HCT116 (cell line): ENCODE data around the gene AKR1C4. TPM values are rescaled to one million over a fixed set of nuclear protein-coding genes. Genes with fewer than 3 reads are reported as not detected.
"Not testable (repeated sequence)": the region's sequence is repeated elsewhere in the genome, so short reads cannot be mapped to it uniquely, and the experiment has no call there.

ENCODE experiments used
- ATAC-seq: fragments of 200-7000 bp; cut with Tn5 transposase; 2 replicates; pipeline ENCODE4 v1.9.1; 2020; ENCODE audit warnings: mild to moderate bottlenecking, moderate library complexity
- BruUV-seq: library from RNA; stranded (reverse); fragments of 400-500 nt; replicated peaks from 2 replicates; lab custom pipeline; 2021; lab: Mats Ljungman, UMichigan
- CTCF ChIA-PET: fragments of 300-600 bp; sonication (Branson Sonifier 250); formaldehyde crosslinking; loops from one replicate; lab custom pipeline; 2021; ENCODE audit warnings: antibody characterized with exemption; lab: Charles Lee
- POLR2A ChIA-PET: fragments of 300-600, 350-600 bp; sonication (Branson Sonifier 250); formaldehyde crosslinking; loops from one replicate; lab custom pipeline; 2021; ENCODE audit warnings: antibody characterized with exemption; lab: Charles Lee
- RAD21 ChIA-PET, 2 experiments: fragments of 300-600 bp; sonication (Branson Sonifier 250); formaldehyde crosslinking; loops; one replicate each; lab custom pipeline; 2023; ENCODE audit warnings: low total read pairs in 2 of 2; ENCODE audit not compliant: uncharacterized antibody in 2 of 2, unreplicated experiment in 2 of 2, low non-redundant PET in 1 of 2; lab: Charles Lee
- DNase-seq: peaks from one replicate; pipeline ENCODE4 v3.0.0-alpha.2; 2010; ENCODE audit warnings: low read depth, low spot score
- H2AFZ ChIP-seq: fragments of 200-600 bp; shearing (Covaris generic), sonication (generic); 2 replicates; pipeline ENCODE4 v1.6.1; 2017; ENCODE audit warnings: low read depth, mixed run types, mixed read lengths, antibody characterized with exemption, low read length; ENCODE audit not compliant: poor library complexity, severe bottlenecking
- H3K27ac ChIP-seq: 2 replicates; pipeline ENCODE4 v1.5.1; 2012; ENCODE audit warnings: low read depth, low read length
- H3K27me3 ChIP-seq: fragments of 200-600 bp; sonication (generic); 2 replicates; pipeline ENCODE4 v1.6.1; 2016; ENCODE audit warnings: mixed run types, low read length, mixed read lengths; ENCODE audit not compliant: insufficient read depth
- H3K36me3 ChIP-seq, 2 experiments: fragments of 200-500 bp in 1 of 2; fragments of 200-600 bp in 1 of 2; sonication (Bioruptor generic) in 1 of 2; sonication (generic) in 1 of 2; 2 replicates each; pipeline versions ENCODE4 v1.5.1 to v1.6.1; 2014 to 2016; ENCODE audit warnings: low read length in 2 of 2, inconsistent platforms in 1 of 2, mixed read lengths in 1 of 2, mixed run types in 1 of 2; ENCODE audit not compliant: insufficient read depth in 2 of 2, control insufficient read depth in 1 of 2
- H3K4me1 ChIP-seq, 2 experiments: fragments of 200-600 bp in 1 of 2; sonication (generic) in 1 of 2; 2 replicates each; pipeline versions ENCODE4 v1.5.1 to v1.6.1; 2012 to 2017; ENCODE audit warnings: low read length in 2 of 2, inconsistent platforms in 1 of 2, mild to moderate bottlenecking in 1 of 2, mixed read lengths in 1 of 2, mixed run types in 1 of 2, moderate library complexity in 1 of 2; ENCODE audit not compliant: insufficient read depth in 2 of 2, control insufficient read depth in 1 of 2
- H3K4me2 ChIP-seq: fragments of 200-600 bp; sonication (generic); 2 replicates; pipeline ENCODE4 v1.6.1; 2017; ENCODE audit warnings: mixed run types, low read length, mixed read lengths
- H3K4me3 ChIP-seq, 2 experiments: fragments of 200-600 bp in 1 of 2; sonication (generic) in 1 of 2; replicated peaks in 1 of 2; 2 replicates each; pipeline ENCODE4 v1.5.1; 2011 to 2016; ENCODE audit warnings: low read length in 2 of 2, control low read depth in 1 of 2, low read depth in 1 of 2, mild to moderate bottlenecking in 1 of 2, mixed read lengths in 1 of 2, mixed run types in 1 of 2
- H3K79me2 ChIP-seq: fragments of 200-600 bp; sonication (generic); 2 replicates; pipeline ENCODE4 v1.6.1; 2017; ENCODE audit warnings: mild to moderate bottlenecking, mixed run types, low read length, moderate library complexity, mixed read lengths; ENCODE audit not compliant: insufficient read depth
- H3K9ac ChIP-seq: fragments of 200-600 bp; sonication (generic); 2 replicates; pipeline ENCODE4 v1.6.1; 2016; ENCODE audit warnings: low read length, mixed read lengths
- H3K9me2 ChIP-seq: fragments of 200-600 bp; sonication (generic), shearing (Covaris generic); 2 replicates; pipeline ENCODE4 v1.6.1; 2017; ENCODE audit warnings: mixed run types, mild to moderate bottlenecking, moderate library complexity; ENCODE audit not compliant: insufficient read depth
- H3K9me3 ChIP-seq, 2 experiments: fragments of 200-500 bp in 1 of 2; fragments of 200-600 bp in 1 of 2; sonication (Bioruptor generic) in 1 of 2; sonication (generic) in 1 of 2; 2 replicates each; pipeline ENCODE4 v1.6.1; 2014 to 2017; ENCODE audit warnings: low read length in 2 of 2, mixed read lengths in 2 of 2, inconsistent platforms in 1 of 2, low read depth in 1 of 2, mild to moderate bottlenecking in 1 of 2, mixed run types in 1 of 2, moderate library complexity in 1 of 2; ENCODE audit not compliant: control insufficient read depth in 1 of 2, insufficient read depth in 1 of 2
- H4K20me1 ChIP-seq: fragments of 200-600 bp; sonication (generic), shearing (Covaris generic); 2 replicates; pipeline ENCODE4 v1.6.1; 2017; ENCODE audit warnings: mixed run types, mild to moderate bottlenecking, moderate library complexity; ENCODE audit not compliant: insufficient read depth
- CEBPB ChIP-seq: IDR thresholded peaks from 2 replicates; pipeline ENCODE4 v1.6.1; 2012; ENCODE audit warnings: low read depth
- EGR1 ChIP-seq: IDR thresholded peaks from 2 replicates; pipeline ENCODE4 v1.6.1; 2012; ENCODE audit warnings: low read depth
- POLR2AphosphoS5 ChIP-seq: IDR thresholded peaks from 2 replicates; pipeline ENCODE4 v1.6.1; 2011; ENCODE audit warnings: mild to moderate bottlenecking, low read depth, low read length, moderate library complexity
- SRF ChIP-seq: IDR thresholded peaks from 2 replicates; pipeline ENCODE4 v1.6.1; 2012; ENCODE audit warnings: low read depth
- TCF7L2 ChIP-seq: IDR thresholded peaks from 2 replicates; pipeline ENCODE4 v1.7.0; 2011; ENCODE audit warnings: borderline replicate concordance, inconsistent platforms; ENCODE audit not compliant: insufficient read depth, insufficient read length; ENCODE audit errors: extremely low read depth
- YY1 ChIP-seq: IDR thresholded peaks from 2 replicates; pipeline ENCODE4 v1.6.1; 2011; ENCODE audit warnings: low read length, low read depth, moderate library complexity, mild to moderate bottlenecking; ENCODE audit not compliant: insufficient replicate concordance; ENCODE audit errors: extremely low read depth
- ZFX ChIP-seq: fragments of 450-650 bp; IDR thresholded peaks from 2 replicates; pipeline ENCODE4 v1.6.1; 2017
- intact Hi-C: fragments of 100-400 bp; cut with micrococcal nuclease; formaldehyde crosslinking; loops from 2 replicates; pipeline ENCODE4 v1.10.0; 2022
- total RNA-seq: library from RNA; stranded (reverse); gene quantifications from one replicate; pipeline ENCODE4 v1.2.1, GENCODE V29; 2021; ENCODE audit not compliant: unreplicated experiment
- TF ChIP-seq, protein P1 (sequence below): IDR thresholded peaks from 2 replicates; pipeline ENCODE4 v1.6.1; 2011; ENCODE audit warnings: mild to moderate bottlenecking, low read length, moderate library complexity; ENCODE audit not compliant: insufficient replicate concordance; ENCODE audit errors: extremely low read depth

AKR1C4 gene
- total RNA-seq, 1 experiment from 2014 or later: not detected

GRCh38 chr10:5219262-5219661, 22.6 kb downstream of the AKR1C4 start:
- Histone ChIP-seq H3K9me3 (no peaks in the 10 kb centered on the region), H3K4me2 (no peak overlapping the region), H3K27me3 (no peaks in the 10 kb centered on the region), H3K9me2 (no peaks in the 10 kb centered on the region), H2AFZ (no peak overlapping the region), H3K36me3 (no peaks in the 10 kb centered on the region), H3K4me1 (no peaks in the 10 kb centered on the region), H4K20me1 (no peaks in the 10 kb centered on the region), H3K4me3 (no peak overlapping the region), H3K79me2 (no peaks in the 10 kb centered on the region), H3K27ac (no peak overlapping the region), H3K9ac (no peak overlapping the region)
- CTCF ChIA-PET: no interaction called here
- ATAC-seq (no peak), DNase-seq (no peak)
- no TSS peak for BruUV-seq
- RAD21 ChIA-PET: no interaction called here
- TF ChIP-seq POLR2AphosphoS5 (no peak), YY1 (no peak), CEBPB (no peak), SRF (no peak), EGR1 (no peak), TCF7L2 (no peak), ZFX (no peak)
- TF ChIP-seq, protein P1, sequence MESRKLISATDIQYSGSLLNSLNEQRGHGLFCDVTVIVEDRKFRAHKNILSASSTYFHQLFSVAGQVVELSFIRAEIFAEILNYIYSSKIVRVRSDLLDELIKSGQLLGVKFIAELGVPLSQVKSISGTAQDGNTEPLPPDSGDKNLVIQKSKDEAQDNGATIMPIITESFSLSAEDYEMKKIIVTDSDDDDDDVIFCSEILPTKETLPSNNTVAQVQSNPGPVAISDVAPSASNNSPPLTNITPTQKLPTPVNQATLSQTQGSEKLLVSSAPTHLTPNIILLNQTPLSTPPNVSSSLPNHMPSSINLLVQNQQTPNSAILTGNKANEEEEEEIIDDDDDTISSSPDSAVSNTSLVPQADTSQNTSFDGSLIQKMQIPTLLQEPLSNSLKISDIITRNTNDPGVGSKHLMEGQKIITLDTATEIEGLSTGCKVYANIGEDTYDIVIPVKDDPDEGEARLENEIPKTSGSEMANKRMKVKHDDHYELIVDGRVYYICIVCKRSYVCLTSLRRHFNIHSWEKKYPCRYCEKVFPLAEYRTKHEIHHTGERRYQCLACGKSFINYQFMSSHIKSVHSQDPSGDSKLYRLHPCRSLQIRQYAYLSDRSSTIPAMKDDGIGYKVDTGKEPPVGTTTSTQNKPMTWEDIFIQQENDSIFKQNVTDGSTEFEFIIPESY: no peak
- intact Hi-C loops: no loop called here
- POLR2A ChIA-PET: no interaction called here

DNA sequence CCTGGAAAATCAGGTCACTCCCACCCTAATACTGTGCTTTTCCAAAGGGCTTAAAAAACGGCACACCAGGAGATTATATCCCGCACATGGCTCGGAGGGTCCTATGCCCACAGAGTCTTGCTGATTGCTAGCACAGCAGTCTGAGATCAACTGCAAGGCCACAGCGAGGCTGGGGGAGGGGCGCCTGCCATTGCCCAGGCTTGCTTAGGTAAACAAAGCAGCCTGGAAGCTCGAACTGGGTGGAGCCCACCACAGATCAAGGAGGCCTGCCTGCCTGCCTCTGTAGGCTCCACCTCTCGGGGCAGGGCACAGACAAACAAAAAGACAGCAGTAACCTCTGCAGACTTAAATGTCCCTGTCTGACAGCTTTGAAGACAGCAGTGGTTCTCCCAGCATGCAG, 26.3 kb downstream of the AKR1C4 start:
- H3K9me2 ChIP-seq, ATAC-seq, POLR2A ChIA-PET, H3K9me3 ChIP-seq, H2AFZ ChIP-seq, CTCF ChIA-PET, DNase-seq, H3K4me2 ChIP-seq, H3K4me3 ChIP-seq, BruUV-seq, H3K27ac ChIP-seq, H4K20me1 ChIP-seq, H3K79me2 ChIP-seq, H3K27me3 ChIP-seq, H3K4me1 ChIP-seq, H3K36me3 ChIP-seq, H3K9ac ChIP-seq, intact Hi-C loops, RAD21 ChIA-PET: not testable (repeated sequence)
